Smooth muscle cell of the brain vasculature (primary cell): ENCODE data around the gene BHMT.
"Not testable (repeated sequence)": the region's sequence is repeated elsewhere in the genome, so short reads cannot be mapped to it uniquely, and the experiment has no call there.

Experiments
- DNase-seq: peaks from one replicate; pipeline ENCODE4 v3.0.0-alpha.2; 2012; ENCODE audit warnings: low read depth, low spot score

Gene BHMT

DNA sequence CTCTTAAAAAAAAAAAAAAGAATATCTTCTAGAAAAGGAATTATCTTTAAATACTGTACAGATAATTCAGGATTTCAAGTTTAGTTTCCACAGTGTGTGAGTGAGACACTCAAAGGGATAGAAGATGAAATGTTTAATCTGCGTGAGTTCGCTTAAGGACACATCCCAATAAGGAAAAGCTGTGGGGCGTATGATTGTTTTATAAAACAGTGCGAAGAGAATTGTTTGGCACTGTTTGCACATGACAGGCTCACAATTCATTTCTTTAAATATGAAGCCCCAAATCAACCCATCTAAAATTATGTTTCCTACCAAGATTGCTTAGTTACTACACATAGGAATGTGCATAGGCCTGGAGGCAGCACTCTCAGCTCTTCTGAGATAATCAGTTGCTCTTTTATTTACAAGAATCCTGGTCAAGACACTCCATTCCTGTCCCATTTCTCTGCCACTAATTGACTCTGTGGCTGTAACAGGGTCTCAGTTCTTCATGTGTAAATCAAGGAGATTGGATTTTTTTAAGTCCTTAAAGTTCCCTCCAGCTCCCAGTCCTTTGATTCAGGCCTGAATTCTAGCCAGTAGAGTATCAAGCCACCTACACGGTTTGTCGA is 60.1 kb downstream of the BHMT start:
- DNase-seq: no peak

DNA sequence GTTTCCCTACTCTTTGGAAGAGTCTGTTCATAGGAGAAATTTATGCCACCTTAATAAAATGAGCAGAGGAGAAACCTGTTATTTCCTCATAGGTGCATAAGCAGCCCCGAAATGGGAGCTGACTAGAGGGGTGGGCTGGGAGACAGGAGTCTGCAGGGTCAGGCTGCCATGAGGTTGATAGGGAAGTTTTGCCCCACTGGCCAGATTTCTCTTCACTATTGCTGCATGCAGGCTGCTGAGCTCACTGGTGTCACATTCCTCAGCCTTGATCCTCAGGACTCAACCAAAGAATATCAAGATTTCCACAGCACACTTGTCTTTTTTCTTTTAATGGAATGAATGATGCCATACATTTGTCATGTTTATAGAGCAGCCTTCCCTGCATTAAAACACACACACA is 60.7 kb downstream of the BHMT start:
- DNase-seq: no peak

DNA sequence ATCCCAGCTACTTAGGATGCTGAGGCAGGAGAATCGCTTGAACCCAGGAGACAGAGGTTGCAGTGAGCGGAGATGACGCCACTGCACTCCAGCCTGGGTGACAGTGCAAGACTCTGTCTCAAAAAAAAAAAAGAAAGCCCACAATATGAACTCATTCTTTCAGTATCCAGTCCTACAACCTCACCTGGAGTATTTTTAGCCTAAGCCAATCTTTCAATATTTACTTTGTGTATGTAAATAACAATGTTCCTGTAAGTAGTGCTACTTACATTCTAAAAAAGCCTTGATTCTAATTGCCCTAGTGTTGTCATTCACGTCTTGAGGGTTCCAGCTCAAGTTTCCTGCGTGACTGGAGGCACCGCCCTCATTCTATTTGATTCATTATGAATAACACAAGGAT is 62.0 kb downstream of the BHMT start:
- DNase-seq: no peak

DNA sequence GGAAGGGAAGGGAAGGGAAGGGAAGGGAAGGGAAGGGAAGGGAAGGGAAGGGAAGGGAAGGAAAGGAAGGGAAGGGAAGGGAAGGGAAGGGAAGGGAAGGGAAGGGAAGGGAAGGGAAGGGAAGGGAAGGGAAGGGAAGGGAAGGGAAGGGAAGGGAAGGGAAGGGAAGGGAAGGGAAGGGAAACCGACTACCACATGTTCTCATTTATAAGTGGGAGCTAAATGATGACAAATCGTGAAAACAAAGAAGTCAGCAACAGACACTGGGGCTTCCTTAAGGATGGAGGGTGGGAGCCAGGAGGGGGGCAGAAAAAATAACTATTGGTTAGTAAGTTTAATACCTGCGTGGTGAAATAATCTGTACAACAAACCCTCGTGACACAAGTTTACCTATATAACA is 68.8 kb downstream of the BHMT start:
- not testable (repeated sequence) for DNase-seq

DNA sequence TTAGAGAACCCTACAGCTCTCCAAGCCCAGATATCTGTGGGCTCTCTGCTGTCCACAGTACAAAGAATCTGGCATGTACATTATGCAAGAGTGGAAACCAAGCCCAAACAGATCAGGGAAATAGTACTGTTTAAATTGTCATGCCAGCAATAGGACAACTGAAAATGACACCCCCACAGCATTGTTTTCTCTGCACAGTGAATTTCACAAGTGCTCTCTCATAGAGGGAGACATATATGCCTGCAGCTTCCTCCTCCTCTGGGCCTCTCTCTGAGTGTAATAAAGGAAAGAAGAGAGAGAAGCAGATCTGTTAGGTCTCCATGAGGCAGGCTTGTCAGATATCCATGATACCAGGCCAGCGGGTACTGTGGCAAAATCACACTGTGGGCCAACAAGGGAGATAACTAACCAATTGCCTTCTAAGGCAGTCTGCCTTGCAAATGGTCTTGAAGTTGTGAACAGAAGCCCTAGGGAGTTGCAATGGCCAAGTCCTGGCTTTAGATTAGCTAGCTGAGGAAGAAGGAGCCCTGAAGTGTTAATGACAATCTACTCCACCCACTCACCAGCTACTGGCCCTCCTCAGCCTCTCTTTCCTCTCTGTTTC is 69.9 kb downstream of the BHMT start:
- no peak for DNase-seq
